A673 (cell line): ENCODE results near the gene TAF11L3. TPM values are rescaled to one million over a fixed set of nuclear protein-coding genes. Genes with fewer than 3 reads are reported as not detected.

Experiments
- total RNA-seq: library from RNA; stranded (reverse); gene quantifications from 2 replicates; pipeline ENCODE4 v1.2.3, GENCODE V29; 2021

The TAF11L3 gene
- total RNA-seq, 1 experiment from 2014 or later: not detected

Other genes starting within 250 kb of the TAF11L3 start
- gene TAF11L2, start 20.1 kb upstream of the TAF11L3 start, total RNA-seq: not detected in 2 replicates
- not detected in 2 replicates for gene TAF11L4, start 3.4 kb downstream of the TAF11L3 start, total RNA-seq
- 1.4 and 1.7 TPM in 2 replicates for gene TAF11L5, start 6.9 kb downstream of the TAF11L3 start, total RNA-seq
- not detected in 2 replicates for gene TAF11L6, start 10.3 kb downstream of the TAF11L3 start, total RNA-seq
- gene TAF11L7, start 67.4 kb downstream of the TAF11L3 start, total RNA-seq: not detected in 2 replicates
- not detected in 2 replicates for gene TAF11L8, start 72.6 kb downstream of the TAF11L3 start, total RNA-seq
- not detected in 2 replicates for gene TAF11L9, start 76.0 kb downstream of the TAF11L3 start, total RNA-seq
- 1.4 and 1.7 TPM in 2 replicates for gene TAF11L10, start 79.5 kb downstream of the TAF11L3 start, total RNA-seq
- 0.64 and 0.85 TPM in 2 replicates for gene TAF11L11, start 85.8 kb downstream of the TAF11L3 start, total RNA-seq
- not detected in 2 replicates for gene TAF11L12, start 92.0 kb downstream of the TAF11L3 start, total RNA-seq
- gene TAF11L13, start 113.7 kb downstream of the TAF11L3 start, total RNA-seq: not detected in 2 replicates
- gene TAF11L14, start 116.1 kb downstream of the TAF11L3 start, total RNA-seq: not detected in 2 replicates